Measurements from ENCODE around the gene PFN3.

- TF ChIP-seq EP300 (IDR thresholded peaks at IDR 0.05) (no peak), POLR2AphosphoS5 (IDR thresholded peaks at IDR 0.05) (no peak), CTCF (IDR thresholded peaks at IDR 0.05) (no peak)
These were observed 40.6 kb downstream of the PFN3 start for GRCh38 chr5:177359860-177360259.

All from gastroesophageal sphincter (tissue), 3 donors.